ENCODE measurements around the gene SURF6. TPM values are rescaled to one million over a fixed set of nuclear protein-coding genes. Genes with fewer than 3 reads are reported as not detected.
A peak's percentile ranks its signal among the peaks of the same experiment; 100 is the strongest.

The SURF6 gene
- total RNA-seq, 1 donor from 2014 or later: 15.1 TPM

- TF ChIP-seq, protein P1, sequence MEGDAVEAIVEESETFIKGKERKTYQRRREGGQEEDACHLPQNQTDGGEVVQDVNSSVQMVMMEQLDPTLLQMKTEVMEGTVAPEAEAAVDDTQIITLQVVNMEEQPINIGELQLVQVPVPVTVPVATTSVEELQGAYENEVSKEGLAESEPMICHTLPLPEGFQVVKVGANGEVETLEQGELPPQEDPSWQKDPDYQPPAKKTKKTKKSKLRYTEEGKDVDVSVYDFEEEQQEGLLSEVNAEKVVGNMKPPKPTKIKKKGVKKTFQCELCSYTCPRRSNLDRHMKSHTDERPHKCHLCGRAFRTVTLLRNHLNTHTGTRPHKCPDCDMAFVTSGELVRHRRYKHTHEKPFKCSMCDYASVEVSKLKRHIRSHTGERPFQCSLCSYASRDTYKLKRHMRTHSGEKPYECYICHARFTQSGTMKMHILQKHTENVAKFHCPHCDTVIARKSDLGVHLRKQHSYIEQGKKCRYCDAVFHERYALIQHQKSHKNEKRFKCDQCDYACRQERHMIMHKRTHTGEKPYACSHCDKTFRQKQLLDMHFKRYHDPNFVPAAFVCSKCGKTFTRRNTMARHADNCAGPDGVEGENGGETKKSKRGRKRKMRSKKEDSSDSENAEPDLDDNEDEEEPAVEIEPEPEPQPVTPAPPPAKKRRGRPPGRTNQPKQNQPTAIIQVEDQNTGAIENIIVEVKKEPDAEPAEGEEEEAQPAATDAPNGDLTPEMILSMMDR (IDR thresholded peaks at IDR 0.05): no peak
- peaks cover 36% of the 10 kb centered on the region for H3K4me1 Mint-ChIP-seq (ENCODE audit: low read depth)
- H3K27ac Mint-ChIP-seq (ENCODE audit: unreplicated experiment): peak overlapping the region; percentile 93
- H3K4me3 Mint-ChIP-seq (ENCODE audit: unreplicated experiment): peak overlapping the region; percentile 98
- DNase-seq (ENCODE audit: low spot score): no peak
- no peaks in the 10 kb centered on the region for H3K9me3 Mint-ChIP-seq (ENCODE audit: low read depth)
- H3K36me3 Mint-ChIP-seq (ENCODE audit: low read depth): peaks cover 32% of the 10 kb centered on the region
- H3K27me3 Mint-ChIP-seq (ENCODE audit: low read depth): no peaks in the 10 kb centered on the region
Observed at GRCh38 chr9:133348718-133349573, 13.0 kb upstream of the SURF6 start.

GRCh38 chr9:133347985-133348717, 12.2 kb upstream of the SURF6 start, which contains the start of the genes MED22 and RPL7A:
TSS of gene MED22 (minus strand) at chr9:133348131. CDS start at chr9:133346662, 1,469 bp downstream.
TSS of gene RPL7A (plus strand) at chr9:133348218. CDS start at chr9:133348244, 26 bp downstream.
- TF ChIP-seq, protein P1 (IDR thresholded peaks at IDR 0.05): peak; percentile 51
- Mint-ChIP-seq H3K27ac (ENCODE audit: unreplicated experiment) (peak within 1 kb of the TSS; percentile 94), H3K36me3 (ENCODE audit: low read depth) (peaks cover 32% of the 10 kb centered on the region), H3K27me3 (ENCODE audit: low read depth) (no peaks in the 10 kb centered on the region), H3K4me1 (ENCODE audit: low read depth) (peaks cover 36% of the 10 kb centered on the region), H3K4me3 (ENCODE audit: unreplicated experiment) (peak within 1 kb of the TSS; percentile 98), H3K9me3 (ENCODE audit: low read depth) (no peaks in the 10 kb centered on the region)
- DNase-seq (ENCODE audit: low spot score): no peak

- Mint-ChIP-seq H3K27ac (ENCODE audit: unreplicated experiment) (peak overlapping the region; percentile 94), H3K9me3 (ENCODE audit: low read depth) (no peaks in the 10 kb centered on the region), H3K4me1 (ENCODE audit: low read depth) (peaks cover 36% of the 10 kb centered on the region), H3K4me3 (ENCODE audit: unreplicated experiment) (peak overlapping the region; percentile 98), H3K36me3 (ENCODE audit: low read depth) (peaks cover 32% of the 10 kb centered on the region), H3K27me3 (ENCODE audit: low read depth) (no peaks in the 10 kb centered on the region)
- TF ChIP-seq, protein P1 (IDR thresholded peaks at IDR 0.05): no peak
- no peak for DNase-seq (ENCODE audit: low spot score)
Observed at GRCh38 chr9:133347515-133347984, 11.6 kb upstream of the SURF6 start.

DNA sequence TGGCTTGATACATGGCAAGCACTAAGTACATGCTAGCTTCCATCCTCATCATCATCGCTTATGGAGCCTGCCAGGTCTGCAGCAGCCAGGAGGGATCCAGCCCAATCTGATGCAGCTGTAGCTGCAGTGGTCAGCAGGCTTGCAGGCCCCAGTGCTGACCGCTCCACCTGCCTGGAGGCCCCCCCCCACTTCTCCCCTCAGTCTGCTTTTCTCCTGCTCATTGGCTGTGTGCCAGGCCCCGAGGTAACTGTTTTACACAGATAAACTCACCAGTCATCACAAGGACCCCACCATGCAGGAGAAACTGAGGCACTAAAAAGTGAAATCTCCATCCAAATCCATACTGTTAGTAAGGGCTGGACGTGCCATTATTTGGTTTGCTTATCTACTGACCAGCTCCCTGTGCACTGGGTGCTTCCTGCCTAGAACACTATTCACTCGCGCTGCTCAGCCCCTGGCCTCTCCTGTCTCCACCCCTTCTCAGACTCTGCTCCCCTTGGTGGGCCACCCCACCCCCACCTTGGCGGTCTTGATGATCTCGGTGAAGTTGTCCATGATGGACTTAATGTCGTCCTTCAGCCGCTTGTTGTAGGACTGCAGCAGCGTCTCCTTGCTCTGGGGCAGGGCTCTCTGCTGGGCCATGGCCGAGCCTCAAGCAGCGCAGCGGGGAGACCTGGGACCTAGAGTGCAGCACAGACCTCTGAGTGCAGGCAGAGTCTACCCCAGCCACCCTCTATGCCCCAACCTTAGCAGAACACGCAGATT, 10.2 kb upstream of the SURF6 start:
- TF ChIP-seq, protein P1 (IDR thresholded peaks at IDR 0.05): no peak
- Mint-ChIP-seq H3K27me3 (ENCODE audit: low read depth) (no peaks in the 10 kb centered on the region), H3K27ac (ENCODE audit: unreplicated experiment) (peak overlapping the region; percentile 94), H3K36me3 (ENCODE audit: low read depth) (peaks cover 27% of the 10 kb centered on the region), H3K9me3 (ENCODE audit: low read depth) (no peaks in the 10 kb centered on the region), H3K4me3 (ENCODE audit: unreplicated experiment) (peak overlapping the region; percentile 98), H3K4me1 (ENCODE audit: low read depth) (peaks cover 33% of the 10 kb centered on the region)
- DNase-seq (ENCODE audit: low spot score): no peak

All from chondrocyte (in vitro differentiated cells).